HCT116 (cell line): ENCODE results near the gene LRRC3.

Experiments
- EGR1 ChIP-seq: IDR thresholded peaks from 2 replicates; pipeline ENCODE4 v1.6.1; 2012; ENCODE audit warnings: low read depth
- RAD21 ChIP-seq: IDR thresholded peaks from 2 replicates; pipeline ENCODE4 v1.6.1; 2012; ENCODE audit warnings: low read depth, mild to moderate bottlenecking
- SP1 ChIP-seq: IDR thresholded peaks from 2 replicates; pipeline ENCODE4 v1.6.1; 2012; ENCODE audit warnings: low read depth
- SRF ChIP-seq: IDR thresholded peaks from 2 replicates; pipeline ENCODE4 v1.6.1; 2012; ENCODE audit warnings: low read depth
- YY1 ChIP-seq: IDR thresholded peaks from 2 replicates; pipeline ENCODE4 v1.6.1; 2011; ENCODE audit warnings: low read length, low read depth, moderate library complexity, mild to moderate bottlenecking; ENCODE audit not compliant: insufficient replicate concordance; ENCODE audit errors: extremely low read depth
- TF ChIP-seq, protein P1 (sequence below), 3 experiments: fragments of 200-600 bp in 1 of 3; sonication (generic) in 1 of 3; IDR thresholded peaks in 2 of 3; conservative IDR thresholded peaks in 1 of 3; 2 replicates each; pipeline ENCODE4 v1.5.1; 2012 to 2017; ENCODE audit warnings: low read depth in 2 of 3, low read length in 2 of 3, antibody characterized with exemption in 1 of 3, borderline replicate concordance in 1 of 3, control low read depth in 1 of 3, mild to moderate bottlenecking in 1 of 3, mixed read lengths in 1 of 3, mixed run types in 1 of 3, moderate library complexity in 1 of 3; ENCODE audit not compliant: insufficient read depth in 1 of 3

- TF ChIP-seq EGR1 (no peak), SP1 (no peak), SRF (no peak), RAD21 (no peak), YY1 (no peak)
- TF ChIP-seq, protein P1, sequence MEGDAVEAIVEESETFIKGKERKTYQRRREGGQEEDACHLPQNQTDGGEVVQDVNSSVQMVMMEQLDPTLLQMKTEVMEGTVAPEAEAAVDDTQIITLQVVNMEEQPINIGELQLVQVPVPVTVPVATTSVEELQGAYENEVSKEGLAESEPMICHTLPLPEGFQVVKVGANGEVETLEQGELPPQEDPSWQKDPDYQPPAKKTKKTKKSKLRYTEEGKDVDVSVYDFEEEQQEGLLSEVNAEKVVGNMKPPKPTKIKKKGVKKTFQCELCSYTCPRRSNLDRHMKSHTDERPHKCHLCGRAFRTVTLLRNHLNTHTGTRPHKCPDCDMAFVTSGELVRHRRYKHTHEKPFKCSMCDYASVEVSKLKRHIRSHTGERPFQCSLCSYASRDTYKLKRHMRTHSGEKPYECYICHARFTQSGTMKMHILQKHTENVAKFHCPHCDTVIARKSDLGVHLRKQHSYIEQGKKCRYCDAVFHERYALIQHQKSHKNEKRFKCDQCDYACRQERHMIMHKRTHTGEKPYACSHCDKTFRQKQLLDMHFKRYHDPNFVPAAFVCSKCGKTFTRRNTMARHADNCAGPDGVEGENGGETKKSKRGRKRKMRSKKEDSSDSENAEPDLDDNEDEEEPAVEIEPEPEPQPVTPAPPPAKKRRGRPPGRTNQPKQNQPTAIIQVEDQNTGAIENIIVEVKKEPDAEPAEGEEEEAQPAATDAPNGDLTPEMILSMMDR (IDR thresholded peaks at IDR 0.05 in 2 of 3, conservative IDR thresholded peaks at IDR 0.05 in 1 of 3; ENCODE audit: borderline replicate concordance in 1 of 3, insufficient read depth in 1 of 3, low read depth in 2 of 3, low read length in 2 of 3) = no peak
Observed at GRCh38 chr21:44508711-44509445, 53.6 kb downstream of the LRRC3 start.
